ENCODE results near the gene POU4F2.

DNA sequence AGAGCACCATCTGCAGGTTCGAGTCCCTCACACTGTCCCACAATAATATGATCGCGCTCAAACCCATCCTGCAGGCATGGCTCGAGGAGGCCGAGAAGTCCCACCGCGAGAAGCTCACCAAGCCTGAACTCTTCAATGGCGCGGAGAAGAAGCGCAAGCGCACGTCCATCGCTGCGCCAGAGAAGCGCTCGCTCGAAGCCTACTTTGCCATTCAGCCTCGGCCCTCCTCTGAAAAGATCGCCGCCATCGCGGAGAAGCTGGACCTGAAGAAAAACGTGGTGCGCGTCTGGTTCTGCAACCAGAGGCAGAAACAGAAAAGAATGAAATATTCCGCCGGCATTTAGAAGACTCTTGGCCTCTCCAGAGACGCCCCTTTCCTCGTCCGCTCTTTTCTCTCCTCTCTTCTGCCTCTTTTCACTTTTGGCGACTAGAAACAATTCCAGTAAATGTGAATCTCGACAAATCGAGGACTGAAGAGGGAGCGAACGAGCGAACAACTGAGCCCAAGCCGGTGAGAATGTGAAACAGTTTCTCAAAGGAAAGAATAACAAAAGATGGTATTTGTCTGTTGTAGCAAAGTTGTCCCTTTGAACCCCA, 1.9 kb downstream of the POU4F2 start:
- TF ChIP-seq, protein P1, sequence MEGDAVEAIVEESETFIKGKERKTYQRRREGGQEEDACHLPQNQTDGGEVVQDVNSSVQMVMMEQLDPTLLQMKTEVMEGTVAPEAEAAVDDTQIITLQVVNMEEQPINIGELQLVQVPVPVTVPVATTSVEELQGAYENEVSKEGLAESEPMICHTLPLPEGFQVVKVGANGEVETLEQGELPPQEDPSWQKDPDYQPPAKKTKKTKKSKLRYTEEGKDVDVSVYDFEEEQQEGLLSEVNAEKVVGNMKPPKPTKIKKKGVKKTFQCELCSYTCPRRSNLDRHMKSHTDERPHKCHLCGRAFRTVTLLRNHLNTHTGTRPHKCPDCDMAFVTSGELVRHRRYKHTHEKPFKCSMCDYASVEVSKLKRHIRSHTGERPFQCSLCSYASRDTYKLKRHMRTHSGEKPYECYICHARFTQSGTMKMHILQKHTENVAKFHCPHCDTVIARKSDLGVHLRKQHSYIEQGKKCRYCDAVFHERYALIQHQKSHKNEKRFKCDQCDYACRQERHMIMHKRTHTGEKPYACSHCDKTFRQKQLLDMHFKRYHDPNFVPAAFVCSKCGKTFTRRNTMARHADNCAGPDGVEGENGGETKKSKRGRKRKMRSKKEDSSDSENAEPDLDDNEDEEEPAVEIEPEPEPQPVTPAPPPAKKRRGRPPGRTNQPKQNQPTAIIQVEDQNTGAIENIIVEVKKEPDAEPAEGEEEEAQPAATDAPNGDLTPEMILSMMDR (IDR thresholded peaks at IDR 0.05): no peak
- TF ChIP-seq, protein P2, sequence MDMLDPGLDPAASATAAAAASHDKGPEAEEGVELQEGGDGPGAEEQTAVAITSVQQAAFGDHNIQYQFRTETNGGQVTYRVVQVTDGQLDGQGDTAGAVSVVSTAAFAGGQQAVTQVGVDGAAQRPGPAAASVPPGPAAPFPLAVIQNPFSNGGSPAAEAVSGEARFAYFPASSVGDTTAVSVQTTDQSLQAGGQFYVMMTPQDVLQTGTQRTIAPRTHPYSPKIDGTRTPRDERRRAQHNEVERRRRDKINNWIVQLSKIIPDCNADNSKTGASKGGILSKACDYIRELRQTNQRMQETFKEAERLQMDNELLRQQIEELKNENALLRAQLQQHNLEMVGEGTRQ (CRISPR knock-in tag; IDR thresholded peaks at IDR 0.05): no peak
- TF ChIP-seq, protein P3, sequence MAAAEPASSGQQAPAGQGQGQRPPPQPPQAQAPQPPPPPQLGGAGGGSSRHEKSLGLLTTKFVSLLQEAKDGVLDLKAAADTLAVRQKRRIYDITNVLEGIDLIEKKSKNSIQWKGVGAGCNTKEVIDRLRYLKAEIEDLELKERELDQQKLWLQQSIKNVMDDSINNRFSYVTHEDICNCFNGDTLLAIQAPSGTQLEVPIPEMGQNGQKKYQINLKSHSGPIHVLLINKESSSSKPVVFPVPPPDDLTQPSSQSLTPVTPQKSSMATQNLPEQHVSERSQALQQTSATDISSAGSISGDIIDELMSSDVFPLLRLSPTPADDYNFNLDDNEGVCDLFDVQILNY (CRISPR knock-in tag; IDR thresholded peaks at IDR 0.05): no peak
- TF ChIP-seq, protein P4, sequence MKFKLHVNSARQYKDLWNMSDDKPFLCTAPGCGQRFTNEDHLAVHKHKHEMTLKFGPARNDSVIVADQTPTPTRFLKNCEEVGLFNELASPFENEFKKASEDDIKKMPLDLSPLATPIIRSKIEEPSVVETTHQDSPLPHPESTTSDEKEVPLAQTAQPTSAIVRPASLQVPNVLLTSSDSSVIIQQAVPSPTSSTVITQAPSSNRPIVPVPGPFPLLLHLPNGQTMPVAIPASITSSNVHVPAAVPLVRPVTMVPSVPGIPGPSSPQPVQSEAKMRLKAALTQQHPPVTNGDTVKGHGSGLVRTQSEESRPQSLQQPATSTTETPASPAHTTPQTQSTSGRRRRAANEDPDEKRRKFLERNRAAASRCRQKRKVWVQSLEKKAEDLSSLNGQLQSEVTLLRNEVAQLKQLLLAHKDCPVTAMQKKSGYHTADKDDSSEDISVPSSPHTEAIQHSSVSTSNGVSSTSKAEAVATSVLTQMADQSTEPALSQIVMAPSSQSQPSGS (CRISPR knock-in tag; IDR thresholded peaks at IDR 0.05; ENCODE audit: borderline replicate concordance, low read depth): no peak
- TF ChIP-seq, protein P5, sequence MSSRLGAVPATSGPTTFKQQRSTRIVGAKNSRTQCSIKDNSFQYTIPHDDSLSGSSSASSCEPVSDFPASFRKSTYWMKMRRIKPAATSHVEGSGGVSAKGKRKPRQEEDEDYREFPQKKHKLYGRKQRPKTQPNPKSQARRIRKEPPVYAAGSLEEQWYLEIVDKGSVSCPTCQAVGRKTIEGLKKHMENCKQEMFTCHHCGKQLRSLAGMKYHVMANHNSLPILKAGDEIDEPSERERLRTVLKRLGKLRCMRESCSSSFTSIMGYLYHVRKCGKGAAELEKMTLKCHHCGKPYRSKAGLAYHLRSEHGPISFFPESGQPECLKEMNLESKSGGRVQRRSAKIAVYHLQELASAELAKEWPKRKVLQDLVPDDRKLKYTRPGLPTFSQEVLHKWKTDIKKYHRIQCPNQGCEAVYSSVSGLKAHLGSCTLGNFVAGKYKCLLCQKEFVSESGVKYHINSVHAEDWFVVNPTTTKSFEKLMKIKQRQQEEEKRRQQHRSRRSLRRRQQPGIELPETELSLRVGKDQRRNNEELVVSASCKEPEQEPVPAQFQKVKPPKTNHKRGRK (CRISPR knock-in tag; IDR thresholded peaks at IDR 0.05; ENCODE audit: borderline replicate concordance): no peak
- TF ChIP-seq, protein P6, sequence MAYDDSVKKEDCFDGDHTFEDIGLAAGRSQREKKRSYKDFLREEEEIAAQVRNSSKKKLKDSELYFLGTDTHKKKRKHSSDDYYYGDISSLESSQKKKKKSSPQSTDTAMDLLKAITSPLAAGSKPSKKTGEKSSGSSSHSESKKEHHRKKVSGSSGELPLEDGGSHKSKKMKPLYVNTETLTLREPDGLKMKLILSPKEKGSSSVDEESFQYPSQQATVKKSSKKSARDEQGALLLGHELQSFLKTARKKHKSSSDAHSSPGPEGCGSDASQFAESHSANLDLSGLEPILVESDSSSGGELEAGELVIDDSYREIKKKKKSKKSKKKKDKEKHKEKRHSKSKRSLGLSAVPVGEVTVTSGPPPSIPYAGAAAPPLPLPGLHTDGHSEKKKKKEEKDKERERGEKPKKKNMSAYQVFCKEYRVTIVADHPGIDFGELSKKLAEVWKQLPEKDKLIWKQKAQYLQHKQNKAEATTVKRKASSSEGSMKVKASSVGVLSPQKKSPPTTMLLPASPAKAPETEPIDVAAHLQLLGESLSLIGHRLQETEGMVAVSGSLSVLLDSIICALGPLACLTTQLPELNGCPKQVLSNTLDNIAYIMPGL (CRISPR knock-in tag; IDR thresholded peaks at IDR 0.05): no peak
- no peak for TF ChIP-seq ZNF121 (CRISPR knock-in tag; IDR thresholded peaks at IDR 0.05)
- TF ChIP-seq NR1H2 (CRISPR knock-in tag; IDR thresholded peaks at IDR 0.05): no peak
- TF ChIP-seq, protein P7, sequence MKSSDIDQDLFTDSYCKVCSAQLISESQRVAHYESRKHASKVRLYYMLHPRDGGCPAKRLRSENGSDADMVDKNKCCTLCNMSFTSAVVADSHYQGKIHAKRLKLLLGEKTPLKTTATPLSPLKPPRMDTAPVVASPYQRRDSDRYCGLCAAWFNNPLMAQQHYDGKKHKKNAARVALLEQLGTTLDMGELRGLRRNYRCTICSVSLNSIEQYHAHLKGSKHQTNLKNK (CRISPR knock-in tag; IDR thresholded peaks at IDR 0.05): no peak
- TF ChIP-seq, protein P8, sequence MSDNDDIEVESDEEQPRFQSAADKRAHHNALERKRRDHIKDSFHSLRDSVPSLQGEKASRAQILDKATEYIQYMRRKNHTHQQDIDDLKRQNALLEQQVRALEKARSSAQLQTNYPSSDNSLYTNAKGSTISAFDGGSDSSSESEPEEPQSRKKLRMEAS (CRISPR knock-in tag; IDR thresholded peaks at IDR 0.05): no peak
- TF ChIP-seq, protein P9, sequence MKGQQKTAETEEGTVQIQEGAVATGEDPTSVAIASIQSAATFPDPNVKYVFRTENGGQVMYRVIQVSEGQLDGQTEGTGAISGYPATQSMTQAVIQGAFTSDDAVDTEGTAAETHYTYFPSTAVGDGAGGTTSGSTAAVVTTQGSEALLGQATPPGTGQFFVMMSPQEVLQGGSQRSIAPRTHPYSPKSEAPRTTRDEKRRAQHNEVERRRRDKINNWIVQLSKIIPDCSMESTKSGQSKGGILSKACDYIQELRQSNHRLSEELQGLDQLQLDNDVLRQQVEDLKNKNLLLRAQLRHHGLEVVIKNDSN (CRISPR knock-in tag; IDR thresholded peaks at IDR 0.05): no peak
- TF ChIP-seq ELF4 (CRISPR knock-in tag; IDR thresholded peaks at IDR 0.05; ENCODE audit: low read depth): no peak
- TF ChIP-seq, protein P10, sequence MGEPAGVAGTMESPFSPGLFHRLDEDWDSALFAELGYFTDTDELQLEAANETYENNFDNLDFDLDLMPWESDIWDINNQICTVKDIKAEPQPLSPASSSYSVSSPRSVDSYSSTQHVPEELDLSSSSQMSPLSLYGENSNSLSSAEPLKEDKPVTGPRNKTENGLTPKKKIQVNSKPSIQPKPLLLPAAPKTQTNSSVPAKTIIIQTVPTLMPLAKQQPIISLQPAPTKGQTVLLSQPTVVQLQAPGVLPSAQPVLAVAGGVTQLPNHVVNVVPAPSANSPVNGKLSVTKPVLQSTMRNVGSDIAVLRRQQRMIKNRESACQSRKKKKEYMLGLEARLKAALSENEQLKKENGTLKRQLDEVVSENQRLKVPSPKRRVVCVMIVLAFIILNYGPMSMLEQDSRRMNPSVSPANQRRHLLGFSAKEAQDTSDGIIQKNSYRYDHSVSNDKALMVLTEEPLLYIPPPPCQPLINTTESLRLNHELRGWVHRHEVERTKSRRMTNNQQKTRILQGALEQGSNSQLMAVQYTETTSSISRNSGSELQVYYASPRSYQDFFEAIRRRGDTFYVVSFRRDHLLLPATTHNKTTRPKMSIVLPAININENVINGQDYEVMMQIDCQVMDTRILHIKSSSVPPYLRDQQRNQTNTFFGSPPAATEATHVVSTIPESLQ (CRISPR knock-in tag; IDR thresholded peaks at IDR 0.05): no peak
- no peak for TF ChIP-seq ZNF138 (CRISPR knock-in tag; conservative IDR thresholded peaks at IDR 0.05)
